Natural killer cell (primary cell): ENCODE measurements around the gene STYXL1. TPM values are rescaled to one million over a fixed set of nuclear protein-coding genes. Genes with fewer than 3 reads are reported as not detected.
A peak's percentile ranks its signal among the peaks of the same experiment; 100 is the strongest.

Experiments used
- ATAC-seq, 3 donors: fragments of 150-1000 bp in 2 of 3; fragments of 200-7000 bp in 1 of 3; cut with Tn5 transposase; 1 replicate in 1 of 3; 2 replicates in 2 of 3; pipeline ENCODE4 v1.10.0; 2021; ENCODE audit warnings: mild to moderate bottlenecking in 2 of 3, moderate library complexity in 2 of 3
- DNase-seq, 2 donors: peaks; one replicate each; pipeline versions ENCODE4 v3.0.0 to v3.0.0-alpha.2; 2013 to 2021; ENCODE audit warnings: mixed read lengths in 1 of 2
- H3K27ac ChIP-seq: one replicate; pipeline ENCODE4 v1.5.1; 2013; ENCODE audit warnings: mild to moderate bottlenecking, low read length
- H3K27me3 ChIP-seq: one replicate; pipeline ENCODE4 v1.6.1; 2013; ENCODE audit warnings: low read length; ENCODE audit not compliant: control insufficient read depth, insufficient read depth
- H3K36me3 ChIP-seq: one replicate; pipeline ENCODE4 v1.6.1; 2013; ENCODE audit warnings: low read length; ENCODE audit not compliant: control insufficient read depth, insufficient read depth
- H3K4me1 ChIP-seq: one replicate; pipeline ENCODE4 v1.6.1; 2013; ENCODE audit warnings: low read length; ENCODE audit not compliant: control insufficient read depth, insufficient read depth
- H3K4me3 ChIP-seq: one replicate; pipeline ENCODE4 v1.5.1; 2013; ENCODE audit warnings: low read length
- H3K9me3 ChIP-seq: one replicate; pipeline ENCODE4 v1.6.1; 2013; ENCODE audit warnings: low read length; ENCODE audit not compliant: control insufficient read depth, insufficient read depth
- H3K27ac Mint-ChIP-seq, 2 donors: one replicate each; pipeline ENCODE4 v1.8.0; 2022; ENCODE audit warnings: mild to moderate bottlenecking in 2 of 2, mixed read lengths in 2 of 2, moderate library complexity in 1 of 2
- H3K27me3 Mint-ChIP-seq, 2 donors: one replicate each; pipeline ENCODE4 v1.8.0; 2022; ENCODE audit warnings: low read depth in 2 of 2, mixed read lengths in 2 of 2
- H3K36me3 Mint-ChIP-seq: one replicate; pipeline ENCODE4 v1.8.0; 2022; ENCODE audit warnings: mixed read lengths
- H3K4me1 Mint-ChIP-seq, 2 donors: one replicate each; pipeline ENCODE4 v1.8.0; 2022; ENCODE audit warnings: mixed read lengths in 2 of 2
- H3K4me3 Mint-ChIP-seq: one replicate; pipeline ENCODE4 v1.8.0; 2022; ENCODE audit warnings: mild to moderate bottlenecking, moderate library complexity, mixed read lengths
- H3K9me3 Mint-ChIP-seq, 2 donors: one replicate each; pipeline ENCODE4 v1.8.0; 2022; ENCODE audit warnings: mixed read lengths in 2 of 2
- CTCF ChIP-seq: fragments of 200-600 bp; IDR thresholded peaks from one replicate; pipeline ENCODE4 v1.8.0; 2022; ENCODE audit warnings: antibody characterized with exemption
- WGBS: methylation state at CpG from one replicate; pipeline ENCODE4 v1.1.7; 2013; ENCODE audit warnings: missing lambda C conversion rate; ENCODE audit not compliant: insufficient coverage; 5-methylcytosine and 5-hydroxymethylcytosine counted together
- intact Hi-C: fragments of 100-400 bp; cut with micrococcal nuclease; formaldehyde crosslinking; loops from one replicate; pipeline ENCODE4 v1.14.2; 2022
- total RNA-seq, 4 donors: library from RNA; stranded (reverse); fragments of 120-200 nt in 1 of 4; gene quantifications; one replicate each; pipeline versions ENCODE4 v1.2.3 to v1.2.4, GENCODE V29; 2013 to 2022

Gene STYXL1
- total RNA-seq, 3 donors from 2014 or later (not counting 1 experiment from before 2014, with no cell fraction given): 15.1 to 33.2 (median 18.8) TPM

GRCh38 chr7:75987026-75987804 lies 60.6 kb downstream of the STYXL1 start:
- Histone ChIP-seq H3K4me1 (peaks cover 5% of the 10 kb centered on the region), H3K9me3 (no peaks in the 10 kb centered on the region), H3K27me3 (no peaks in the 10 kb centered on the region), H3K27ac (no peak overlapping the region), H3K36me3 (peaks cover 42% of the 10 kb centered on the region), H3K4me3 (no peak overlapping the region)
- Mint-ChIP-seq H3K27ac (peak overlapping the region in 1 of 2 donors; percentile 18), H3K27me3 (no peaks in the 10 kb centered on the region), H3K36me3 (no peaks in the 10 kb centered on the region), H3K4me1 (peaks cover 0 to 17% of the 10 kb centered on the region in 2 donors), H3K9me3 (no peaks in the 10 kb centered on the region), H3K4me3 (no peak overlapping the region)
- 98% methylated on average over 32 of the region's 32 CpGs for WGBS
- no peak for ATAC-seq
- intact Hi-C loops: no loop called here
- no peak for TF ChIP-seq CTCF
- no peak for DNase-seq

- Histone ChIP-seq H3K27me3 (no peaks in the 10 kb centered on the region), H3K9me3 (no peaks in the 10 kb centered on the region), H3K36me3 (peaks cover 47% of the 10 kb centered on the region), H3K4me3 (no peak overlapping the region), H3K4me1 (peaks cover 5% of the 10 kb centered on the region), H3K27ac (no peak overlapping the region)
- H3K4me3 Mint-ChIP-seq: no peak overlapping the region
- no peaks in the 10 kb centered on the region for H3K27me3 Mint-ChIP-seq
- no peak for TF ChIP-seq CTCF
- peak overlapping the region in 1 of 2 donors; percentile 18 for H3K27ac Mint-ChIP-seq
- 94% methylated on average over 20 of the region's 20 CpGs for WGBS
- no peaks in the 10 kb centered on the region for H3K9me3 Mint-ChIP-seq
- H3K36me3 Mint-ChIP-seq: no peaks in the 10 kb centered on the region
- intact Hi-C loops: no loop called here
- DNase-seq (no peak), ATAC-seq (no peak)
- peaks cover 0 to 17% of the 10 kb centered on the region in 2 donors for H3K4me1 Mint-ChIP-seq
These were observed 61.5 kb downstream of the STYXL1 start for GRCh38 chr7:75986147-75986781.

GRCh38 chr7:75985518-75986146 lies 62.2 kb downstream of the STYXL1 start:
- 94% methylated on average over 41 of the region's 41 CpGs for WGBS
- no peak overlapping the region for H3K27ac ChIP-seq
- H3K4me3 Mint-ChIP-seq: no peak overlapping the region
- no peak overlapping the region for H3K27ac Mint-ChIP-seq
- ATAC-seq (no peak), DNase-seq (no peak)
- H3K27me3 Mint-ChIP-seq: no peaks in the 10 kb centered on the region
- H3K36me3 ChIP-seq: peaks cover 47% of the 10 kb centered on the region
- H3K4me1 ChIP-seq: peaks cover 5% of the 10 kb centered on the region
- H3K4me3 ChIP-seq: no peak overlapping the region
- H3K36me3 Mint-ChIP-seq: no peaks in the 10 kb centered on the region
- intact Hi-C loops: no loop called here
- peaks cover 0 to 12% of the 10 kb centered on the region in 2 donors for H3K4me1 Mint-ChIP-seq
- no peaks in the 10 kb centered on the region for H3K27me3 ChIP-seq
- H3K9me3 Mint-ChIP-seq: no peaks in the 10 kb centered on the region
- no peaks in the 10 kb centered on the region for H3K9me3 ChIP-seq
- TF ChIP-seq CTCF: no peak
